Testis (tissue), 3 donors: ENCODE measurements around the gene GLIS1. TPM values are rescaled to one million over a fixed set of nuclear protein-coding genes. Genes with fewer than 3 reads are reported as not detected.
A peak's percentile ranks its signal among the peaks of the same experiment; 100 is the strongest.

ENCODE experiments used
- DNase-seq: peaks from one replicate; pipeline ENCODE4 v3.0.0-alpha.2; 2019
- H3K27ac ChIP-seq, 2 donors: fragments of 200-600 bp; sonication (generic); one replicate each; pipeline ENCODE4 v1.5.1; 2019
- H3K27me3 ChIP-seq: fragments of 200-600 bp; sonication (generic); one replicate; pipeline ENCODE4 v1.5.1; 2019
- H3K36me3 ChIP-seq: fragments of 200-600 bp; sonication (generic); one replicate; pipeline ENCODE4 v1.5.1; 2017; ENCODE audit warnings: low read depth; ENCODE audit errors: missing control alignments
- H3K4me1 ChIP-seq: fragments of 200-600 bp; sonication (generic); one replicate; pipeline ENCODE4 v1.5.1; 2019
- H3K4me3 ChIP-seq, 2 donors: fragments of 200-600 bp; sonication (generic); one replicate each; pipeline ENCODE4 v1.5.1; 2017 to 2019
- H3K9me3 ChIP-seq: fragments of 200-600 bp; sonication (generic); one replicate; pipeline ENCODE4 v1.5.1; 2017
- POLR2A ChIP-seq: fragments of 450-650 bp; IDR thresholded peaks from one replicate; pipeline ENCODE4 v1.6.1; 2017; ENCODE audit warnings: antibody characterized with exemption, mild to moderate bottlenecking, moderate library complexity
- WGBS, 2 donors: methylation state at CpG; one replicate each; pipeline ENCODE4 v1.1.5; 2018; 5-methylcytosine and 5-hydroxymethylcytosine counted together
- intact Hi-C: fragments of 100-400 bp; cut with DNase I; formaldehyde crosslinking; loops from one replicate; pipeline ENCODE4 v1.15.1; 2023; ENCODE audit warnings: low total_unique reads
- polyA plus RNA-seq: library from polyadenylated mRNA; stranded (reverse); fragments of 350-450 nt; fragmentation: Illumina TruSeq; extraction: RNeasy Lipid Tissue Mini Kit (QIAGEN cat#74804); gene quantifications from one replicate; pipeline ENCODE4 v1.2.3, GENCODE V29; 2014; ENCODE audit warnings: low read depth, low replicate concordance; ENCODE audit not compliant: insufficient read depth
- total RNA-seq, 2 donors: library from RNA; depleted of rRNA; stranded (reverse); fragments of >200 nt; gene quantifications; one replicate each; pipeline ENCODE4 v1.2.3, GENCODE V29; 2016
- TF ChIP-seq, protein P1 (sequence below), 3 experiments: fragments of 450-650 bp in 2 of 3; fragments of 200-600 bp in 1 of 3; sonication (generic) in 1 of 3; IDR thresholded peaks; one replicate each; pipeline ENCODE4 v1.5.1; 2016 to 2019; ENCODE audit warnings: antibody characterized with exemption in 3 of 3, mild to moderate bottlenecking in 2 of 3, moderate library complexity in 1 of 3

Gene GLIS1
- total and polyA plus RNA-seq, 3 donors from 2014 or later: 2.9 to 6.1 (median 3.8) TPM

DNA sequence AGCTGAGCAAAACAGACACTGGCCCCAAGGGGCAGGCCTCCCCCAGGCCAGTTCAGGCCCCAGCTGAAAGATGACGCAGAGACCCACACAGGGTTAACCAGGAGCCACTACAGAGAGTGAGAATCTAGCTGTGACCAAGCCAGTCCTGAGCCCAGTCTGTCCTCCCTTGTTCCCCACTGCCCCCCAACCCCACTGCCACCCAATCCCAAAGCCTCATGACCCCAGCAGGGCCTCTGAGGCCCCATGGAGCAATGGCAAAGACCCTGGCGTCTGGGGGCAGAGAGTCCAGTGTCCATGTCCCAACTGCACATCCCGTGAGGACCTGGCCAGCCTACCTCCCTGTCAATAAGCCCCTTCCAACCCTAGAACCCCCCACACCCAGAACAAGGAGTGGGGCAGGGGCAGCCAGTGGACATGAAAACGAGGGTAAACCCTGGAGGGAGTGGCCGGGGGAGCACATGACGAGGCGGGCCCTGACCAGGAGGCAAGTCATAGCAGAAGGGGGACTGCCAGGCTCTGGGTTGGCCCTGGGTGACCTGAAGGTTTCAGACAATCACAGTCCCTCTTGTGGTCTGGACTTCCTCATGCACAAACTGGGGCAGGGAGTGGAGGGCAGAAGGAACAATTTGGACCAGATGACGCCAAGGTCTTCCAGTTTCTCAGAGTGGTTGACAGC is 100.5 kb downstream of the GLIS1 start:
- Histone ChIP-seq H3K27me3 (no peaks in the 10 kb centered on the region), H3K4me3 (no peak overlapping the region), H3K4me1 (no peaks in the 10 kb centered on the region), H3K36me3 (no peaks in the 10 kb centered on the region), H3K9me3 (no peaks in the 10 kb centered on the region), H3K27ac (no peak overlapping the region)
- no peak for DNase-seq
- WGBS, 2 donors: 95 to 96% methylated on average over 5 to 8 of the region's 8 CpGs
- intact Hi-C loops: no loop called here
- TF ChIP-seq, protein P1, sequence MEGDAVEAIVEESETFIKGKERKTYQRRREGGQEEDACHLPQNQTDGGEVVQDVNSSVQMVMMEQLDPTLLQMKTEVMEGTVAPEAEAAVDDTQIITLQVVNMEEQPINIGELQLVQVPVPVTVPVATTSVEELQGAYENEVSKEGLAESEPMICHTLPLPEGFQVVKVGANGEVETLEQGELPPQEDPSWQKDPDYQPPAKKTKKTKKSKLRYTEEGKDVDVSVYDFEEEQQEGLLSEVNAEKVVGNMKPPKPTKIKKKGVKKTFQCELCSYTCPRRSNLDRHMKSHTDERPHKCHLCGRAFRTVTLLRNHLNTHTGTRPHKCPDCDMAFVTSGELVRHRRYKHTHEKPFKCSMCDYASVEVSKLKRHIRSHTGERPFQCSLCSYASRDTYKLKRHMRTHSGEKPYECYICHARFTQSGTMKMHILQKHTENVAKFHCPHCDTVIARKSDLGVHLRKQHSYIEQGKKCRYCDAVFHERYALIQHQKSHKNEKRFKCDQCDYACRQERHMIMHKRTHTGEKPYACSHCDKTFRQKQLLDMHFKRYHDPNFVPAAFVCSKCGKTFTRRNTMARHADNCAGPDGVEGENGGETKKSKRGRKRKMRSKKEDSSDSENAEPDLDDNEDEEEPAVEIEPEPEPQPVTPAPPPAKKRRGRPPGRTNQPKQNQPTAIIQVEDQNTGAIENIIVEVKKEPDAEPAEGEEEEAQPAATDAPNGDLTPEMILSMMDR (IDR thresholded peaks at IDR 0.05): no peak
- TF ChIP-seq POLR2A: no peak

DNA sequence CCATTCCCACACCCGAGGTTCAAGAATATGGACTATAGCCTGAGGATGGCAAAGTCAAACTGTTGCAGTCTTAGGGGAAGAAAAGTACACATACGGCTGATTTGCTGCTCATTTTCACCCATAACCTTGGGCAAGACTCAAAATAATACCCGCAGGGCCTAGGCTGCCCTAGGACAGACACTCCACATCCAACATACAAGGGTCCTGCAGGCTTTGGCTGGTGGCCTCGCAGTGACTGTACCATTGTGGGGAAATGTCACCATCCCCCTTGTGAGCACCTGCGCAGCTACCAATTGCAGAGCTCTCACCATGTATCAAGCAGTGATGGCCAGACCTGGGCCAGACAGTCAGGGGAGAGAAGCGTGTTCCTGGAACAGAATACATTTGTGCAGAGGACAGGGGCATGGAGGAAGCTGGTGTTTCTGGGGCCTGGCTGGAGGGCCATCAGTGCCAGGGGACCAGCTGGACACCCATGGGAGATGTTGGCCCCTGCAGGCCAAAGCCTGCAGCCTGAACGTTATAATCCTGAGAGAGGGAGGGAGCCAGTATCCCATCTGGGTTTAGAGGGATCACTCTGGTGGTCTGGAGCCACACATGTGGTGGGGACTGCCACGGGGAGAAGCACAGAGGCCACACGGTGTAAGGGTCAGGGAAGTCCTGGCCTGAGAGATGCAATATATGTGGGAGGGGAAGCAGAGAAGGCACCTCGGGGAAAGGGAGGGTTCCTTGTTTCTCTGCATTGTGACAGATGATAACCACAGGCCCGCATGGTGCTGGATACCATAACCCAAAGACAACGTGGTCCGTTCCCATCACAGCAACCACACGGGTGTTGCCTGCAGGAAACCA is 101.2 kb downstream of the GLIS1 start:
- WGBS, 2 donors: 87 to 90% methylated on average over 12 to 14 of the region's 14 CpGs
- intact Hi-C loops: no loop called here
- Histone ChIP-seq H3K27ac (no peak overlapping the region), H3K27me3 (no peaks in the 10 kb centered on the region), H3K4me1 (no peaks in the 10 kb centered on the region), H3K36me3 (no peaks in the 10 kb centered on the region), H3K9me3 (no peaks in the 10 kb centered on the region), H3K4me3 (no peak overlapping the region)
- TF ChIP-seq POLR2A: no peak
- TF ChIP-seq, protein P1 (IDR thresholded peaks at IDR 0.05): no peak
- DNase-seq: peak; percentile 7

GRCh38 chr1:53636621-53637171 is 102.3 kb downstream of the GLIS1 start:
- H3K36me3 ChIP-seq: no peaks in the 10 kb centered on the region
- H3K4me3 ChIP-seq: no peak overlapping the region
- no peak overlapping the region for H3K27ac ChIP-seq
- 88 to 97% methylated on average over 11 of the region's 11 CpGs for WGBS, 2 donors
- H3K4me1 ChIP-seq: no peaks in the 10 kb centered on the region
- intact Hi-C loops: no loop called here
- TF ChIP-seq, protein P1 (IDR thresholded peaks at IDR 0.05): no peak
- TF ChIP-seq POLR2A: no peak
- peak; percentile 7 for DNase-seq
- no peaks in the 10 kb centered on the region for H3K27me3 ChIP-seq
- no peaks in the 10 kb centered on the region for H3K9me3 ChIP-seq

DNA sequence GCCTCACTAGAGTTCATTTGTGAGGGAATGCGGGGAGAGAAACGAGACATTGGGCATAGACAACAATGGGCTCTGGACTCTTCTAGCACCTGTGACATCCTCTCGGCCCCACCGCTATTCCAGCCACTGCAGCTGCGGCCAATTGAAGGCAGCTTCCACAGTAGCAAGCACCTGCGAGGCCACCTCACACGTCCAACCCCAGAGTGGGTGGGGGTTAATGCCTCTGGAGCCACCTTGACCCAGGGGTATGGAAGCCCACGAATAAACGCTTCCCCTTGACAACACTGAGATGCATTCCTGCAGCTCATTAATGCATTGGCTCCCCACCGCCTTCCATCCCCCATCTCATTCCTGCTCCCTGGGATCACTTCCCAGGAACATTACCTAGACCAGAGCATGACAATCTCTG is 104.4 kb downstream of the GLIS1 start:
- H3K9me3 ChIP-seq: no peaks in the 10 kb centered on the region
- 84 to 85% methylated on average over 7 to 10 of the region's 10 CpGs for WGBS, 2 donors
- H3K4me3 ChIP-seq: no peak overlapping the region
- no peak overlapping the region for H3K27ac ChIP-seq
- intact Hi-C loops: no loop called here
- TF ChIP-seq, protein P1 (IDR thresholded peaks at IDR 0.05): no peak
- no peak for TF ChIP-seq POLR2A
- no peaks in the 10 kb centered on the region for H3K36me3 ChIP-seq
- H3K4me1 ChIP-seq: no peaks in the 10 kb centered on the region
- no peak for DNase-seq
- no peaks in the 10 kb centered on the region for H3K27me3 ChIP-seq
